K562 (cell line): ENCODE data around the gene MYOZ3. TPM values are rescaled to one million over a fixed set of nuclear protein-coding genes. Genes with fewer than 3 reads are reported as not detected.

Source experiments
- CBFA2T3 ChIP-seq: fragments of 450-650 bp; IDR thresholded peaks from 2 replicates; pipeline ENCODE4 v1.6.1; 2017
- CEBPG ChIP-seq, 3 experiments: fragments of 200-800 bp in 1 of 3; sonication (Bioruptor generic) in 1 of 3; sonication (generic) in 1 of 3; formaldehyde crosslinking in 1 of 3; IDR thresholded peaks in 2 of 3; conservative IDR thresholded peaks in 1 of 3; 2 replicates each; pipeline versions ENCODE4 v1.6.1 to v1.8.0; 2016 to 2022; ENCODE audit warnings: missing compliant biosample characterization in 2 of 3, missing genetic modification characterization in 2 of 3, mild to moderate bottlenecking in 1 of 3, missing genetic modification reagents in 1 of 3
- DACH1 ChIP-seq: fragments of 450-650 bp; IDR thresholded peaks from 2 replicates; pipeline ENCODE4 v1.6.1; 2018; ENCODE audit not compliant: partially characterized antibody
- DDX20 ChIP-seq: fragments of 450-650 bp; IDR thresholded peaks from 2 replicates; pipeline ENCODE4 v1.6.1; 2016; ENCODE audit warnings: missing genetic modification characterization, low read depth, mild to moderate bottlenecking, missing compliant biosample characterization, moderate library complexity
- FOXP1 ChIP-seq: sonication (generic); formaldehyde crosslinking; IDR thresholded peaks from 2 replicates; pipeline ENCODE4 v1.8.0; 2022; ENCODE audit warnings: mild to moderate bottlenecking, missing genetic modification reagents
- JUNB ChIP-seq: fragments of 450-650 bp; formaldehyde crosslinking; conservative IDR thresholded peaks from 2 replicates; pipeline ENCODE4 v1.4.0; 2020; ENCODE audit warnings: mild to moderate bottlenecking
- L3MBTL2 ChIP-seq: fragments of 450-650 bp; IDR thresholded peaks from 2 replicates; pipeline ENCODE4 v1.6.1; 2016; ENCODE audit warnings: mild to moderate bottlenecking, moderate library complexity
- PHF20 ChIP-seq: fragments of 450-650 bp; IDR thresholded peaks from 2 replicates; pipeline ENCODE4 v1.6.1; 2018; ENCODE audit not compliant: partially characterized antibody
- RNF2 ChIP-seq: sonication (generic); IDR thresholded peaks from 2 replicates; pipeline ENCODE4 v1.6.1; 2016
- SRSF3 ChIP-seq: fragments of 200-400 bp; formaldehyde crosslinking; IDR thresholded peaks from 2 replicates; pipeline ENCODE4 v1.6.1; 2016; ENCODE audit warnings: mild to moderate bottlenecking, low read length, moderate library complexity; ENCODE audit not compliant: insufficient read depth
- TAF7 ChIP-seq: fragments of 450-650 bp; IDR thresholded peaks from 2 replicates; pipeline ENCODE4 v1.6.1; 2016; ENCODE audit warnings: missing genetic modification characterization, missing compliant biosample characterization
- WHSC1 ChIP-seq: IDR thresholded peaks from one replicate; pipeline ENCODE4 v1.6.1; 2012; ENCODE audit warnings: low read length, control low read depth, inconsistent platforms
- ZNF41 ChIP-seq: fragments of 250-450 bp; sonication (Bioruptor Pico); conservative IDR thresholded peaks from 2 replicates; pipeline ENCODE4 v1.4.0; 2020; ENCODE audit warnings: mild to moderate bottlenecking
- ZSCAN32 ChIP-seq: fragments of 450-650 bp; formaldehyde crosslinking; IDR thresholded peaks from 2 replicates; pipeline ENCODE4 v1.4.0; 2020; ENCODE audit warnings: mild to moderate bottlenecking, moderate library complexity
- polyA plus RNA-seq, 8 experiments: library from polyadenylated mRNA; depleted of rRNA in 4 of 8; stranded (reverse) in 5 of 8; unstranded in 3 of 8; fragments of >200 nt; fragmentation: Nextera tagmentation in 2 of 8; fragmentation: Illumina TruSeq in 1 of 8; extraction: Ambion mirVana in 2 of 8; extraction: Trizol in 1 of 8; gene quantifications; 2 replicates each; pipeline versions ENCODE4 v1.2.1 to v1.2.3, GENCODE V29; 2011 to 2014; ENCODE audit warnings: inconsistent platforms in 1 of 8, missing spikeins in 1 of 8
- total RNA-seq, 7 experiments: library from RNA; depleted of rRNA in 6 of 7; stranded (reverse); fragments of >200 nt in 6 of 7; fragmentation: Illumina TruSeq in 2 of 7; extraction: Trizol in 2 of 7; gene quantifications; 2 replicates each; pipeline versions ENCODE4 v1.2.1 to v1.2.3, GENCODE V29; 2011 to 2021; ENCODE audit warnings: low replicate concordance in 1 of 7
- TF ChIP-seq, protein P1 (sequence below), 2 experiments: IDR thresholded peaks; 2 replicates each; pipeline ENCODE4 v1.6.1; 2011; ENCODE audit warnings: borderline replicate concordance in 1 of 2, control low read depth in 1 of 2, low read depth in 1 of 2, low read length in 1 of 2, mild to moderate bottlenecking in 1 of 2, mixed read lengths in 1 of 2, moderate library complexity in 1 of 2; ENCODE audit not compliant: insufficient read depth in 1 of 2, insufficient read length in 1 of 2, poor library complexity in 1 of 2, severe bottlenecking in 1 of 2; ENCODE audit errors: extremely low read depth in 1 of 2
- TF ChIP-seq, protein P2 (sequence below), 2 experiments: IDR thresholded peaks; 2 replicates each; pipeline ENCODE4 v1.6.1; 2012; ENCODE audit warnings: improper control_type of control experiment in 2 of 2, low read depth in 2 of 2, low read length in 2 of 2, borderline replicate concordance in 1 of 2
- TF ChIP-seq, protein P3 (sequence below), 3 experiments: fragments of 200-800 bp in 1 of 3; fragments of 250-450 bp in 1 of 3; fragments of 450-650 bp in 1 of 3; sonication (Bioruptor Pico) in 1 of 3; sonication (Bioruptor generic) in 1 of 3; formaldehyde crosslinking in 1 of 3; IDR thresholded peaks; 2 replicates each; pipeline versions ENCODE4 v1.6.1 to v1.8.0; 2016 to 2022; ENCODE audit warnings: mild to moderate bottlenecking in 2 of 3, missing genetic modification characterization in 2 of 3, missing compliant biosample characterization in 1 of 3, moderate library complexity in 1 of 3

Gene MYOZ3
- total and polyA plus RNA-seq, 9 of the 15 experiments (the other 6 are each of a cell fraction or from before 2014, with no cell fraction given) = not detected

DNA sequence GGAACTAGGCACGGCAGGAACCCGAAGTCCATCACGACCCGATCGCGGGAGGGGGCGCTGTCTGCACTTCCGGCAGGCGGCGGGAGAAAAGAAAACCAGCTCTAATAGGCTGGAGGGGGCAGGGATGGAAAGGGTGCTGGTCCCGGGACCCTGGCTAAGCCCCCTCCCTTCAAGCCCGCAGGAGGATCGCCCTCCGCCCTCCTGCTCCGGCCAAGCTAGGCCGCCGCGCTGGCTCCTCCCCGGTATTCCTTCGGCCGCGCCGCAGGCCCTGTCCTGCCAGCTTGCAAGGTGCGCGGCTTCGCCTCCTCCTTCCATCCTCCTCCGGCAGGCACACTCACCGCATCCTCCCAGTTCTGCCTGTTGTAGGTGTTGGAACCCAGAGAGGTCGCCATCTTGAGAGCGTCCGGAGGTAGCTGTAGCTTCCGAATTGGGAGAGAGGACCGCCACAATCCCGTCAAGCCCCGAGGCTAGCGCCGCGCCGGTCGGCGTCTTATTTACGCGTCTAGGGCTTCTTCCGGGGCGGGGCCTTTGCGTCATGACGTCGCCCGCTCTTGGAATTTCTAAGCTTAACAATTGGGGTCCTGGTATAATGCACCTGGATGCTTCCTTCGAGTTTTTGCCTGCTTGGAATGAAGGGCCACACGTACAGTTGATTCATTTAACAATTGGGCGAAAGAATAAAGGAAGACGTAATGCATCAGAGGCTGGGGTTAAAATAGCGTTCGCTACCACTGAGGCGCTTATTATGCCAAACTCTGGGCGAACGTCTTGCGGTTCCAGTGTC lies 39.7 kb downstream of the MYOZ3 start, which contains the start of gene RBM22 (continued):
- TF ChIP-seq, protein P1, sequence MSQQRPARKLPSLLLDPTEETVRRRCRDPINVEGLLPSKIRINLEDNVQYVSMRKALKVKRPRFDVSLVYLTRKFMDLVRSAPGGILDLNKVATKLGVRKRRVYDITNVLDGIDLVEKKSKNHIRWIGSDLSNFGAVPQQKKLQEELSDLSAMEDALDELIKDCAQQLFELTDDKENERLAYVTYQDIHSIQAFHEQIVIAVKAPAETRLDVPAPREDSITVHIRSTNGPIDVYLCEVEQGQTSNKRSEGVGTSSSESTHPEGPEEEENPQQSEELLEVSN (IDR thresholded peaks at IDR 0.05; ENCODE audit: borderline replicate concordance in 1 of 2, extremely low read depth in 1 of 2, insufficient read depth in 1 of 2, insufficient read length in 1 of 2, low read depth in 1 of 2, low read length in 1 of 2, poor library complexity in 1 of 2, severe bottlenecking in 1 of 2) = peak in 1 of 2 experiments; percentile 22
- TF ChIP-seq DACH1 = no peak
- TF ChIP-seq CBFA2T3 = no peak
- TF ChIP-seq ZSCAN32 (CRISPR knock-in tag) = no peak
- TF ChIP-seq RNF2 = peak; percentile 22; the same call in 1 of the 2 replicates
- TF ChIP-seq CEBPG (CRISPR knock-in tag; IDR thresholded peaks at IDR 0.05) = no peak
- TF ChIP-seq CEBPG (tag; conservative IDR thresholded peaks at IDR 0.05 in 1 of 2, IDR thresholded peaks at IDR 0.05 in 1 of 2) = no peak
- 0 out of 2 replicates have a peak, but pooled peaks have one; percentile 31 for TF ChIP-seq SRSF3
- TF ChIP-seq TAF7 (tag) = peak; percentile 88
- TF ChIP-seq, protein P2, sequence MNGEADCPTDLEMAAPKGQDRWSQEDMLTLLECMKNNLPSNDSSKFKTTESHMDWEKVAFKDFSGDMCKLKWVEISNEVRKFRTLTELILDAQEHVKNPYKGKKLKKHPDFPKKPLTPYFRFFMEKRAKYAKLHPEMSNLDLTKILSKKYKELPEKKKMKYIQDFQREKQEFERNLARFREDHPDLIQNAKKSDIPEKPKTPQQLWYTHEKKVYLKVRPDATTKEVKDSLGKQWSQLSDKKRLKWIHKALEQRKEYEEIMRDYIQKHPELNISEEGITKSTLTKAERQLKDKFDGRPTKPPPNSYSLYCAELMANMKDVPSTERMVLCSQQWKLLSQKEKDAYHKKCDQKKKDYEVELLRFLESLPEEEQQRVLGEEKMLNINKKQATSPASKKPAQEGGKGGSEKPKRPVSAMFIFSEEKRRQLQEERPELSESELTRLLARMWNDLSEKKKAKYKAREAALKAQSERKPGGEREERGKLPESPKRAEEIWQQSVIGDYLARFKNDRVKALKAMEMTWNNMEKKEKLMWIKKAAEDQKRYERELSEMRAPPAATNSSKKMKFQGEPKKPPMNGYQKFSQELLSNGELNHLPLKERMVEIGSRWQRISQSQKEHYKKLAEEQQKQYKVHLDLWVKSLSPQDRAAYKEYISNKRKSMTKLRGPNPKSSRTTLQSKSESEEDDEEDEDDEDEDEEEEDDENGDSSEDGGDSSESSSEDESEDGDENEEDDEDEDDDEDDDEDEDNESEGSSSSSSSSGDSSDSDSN (IDR thresholded peaks at IDR 0.05; ENCODE audit: borderline replicate concordance in 1 of 2, low read depth in 2 of 2, low read length in 2 of 2) = no peak
- TF ChIP-seq WHSC1 = no peak
- no peak for TF ChIP-seq ZNF41
- TF ChIP-seq DDX20 (tag) = no peak
- TF ChIP-seq PHF20 = peak; percentile 88
- TF ChIP-seq JUNB (CRISPR knock-in tag) = no peak
- TF ChIP-seq FOXP1 (CRISPR knock-in tag) = peak; percentile 53; the same call in 1 of the 2 replicates
- TF ChIP-seq, protein P3, sequence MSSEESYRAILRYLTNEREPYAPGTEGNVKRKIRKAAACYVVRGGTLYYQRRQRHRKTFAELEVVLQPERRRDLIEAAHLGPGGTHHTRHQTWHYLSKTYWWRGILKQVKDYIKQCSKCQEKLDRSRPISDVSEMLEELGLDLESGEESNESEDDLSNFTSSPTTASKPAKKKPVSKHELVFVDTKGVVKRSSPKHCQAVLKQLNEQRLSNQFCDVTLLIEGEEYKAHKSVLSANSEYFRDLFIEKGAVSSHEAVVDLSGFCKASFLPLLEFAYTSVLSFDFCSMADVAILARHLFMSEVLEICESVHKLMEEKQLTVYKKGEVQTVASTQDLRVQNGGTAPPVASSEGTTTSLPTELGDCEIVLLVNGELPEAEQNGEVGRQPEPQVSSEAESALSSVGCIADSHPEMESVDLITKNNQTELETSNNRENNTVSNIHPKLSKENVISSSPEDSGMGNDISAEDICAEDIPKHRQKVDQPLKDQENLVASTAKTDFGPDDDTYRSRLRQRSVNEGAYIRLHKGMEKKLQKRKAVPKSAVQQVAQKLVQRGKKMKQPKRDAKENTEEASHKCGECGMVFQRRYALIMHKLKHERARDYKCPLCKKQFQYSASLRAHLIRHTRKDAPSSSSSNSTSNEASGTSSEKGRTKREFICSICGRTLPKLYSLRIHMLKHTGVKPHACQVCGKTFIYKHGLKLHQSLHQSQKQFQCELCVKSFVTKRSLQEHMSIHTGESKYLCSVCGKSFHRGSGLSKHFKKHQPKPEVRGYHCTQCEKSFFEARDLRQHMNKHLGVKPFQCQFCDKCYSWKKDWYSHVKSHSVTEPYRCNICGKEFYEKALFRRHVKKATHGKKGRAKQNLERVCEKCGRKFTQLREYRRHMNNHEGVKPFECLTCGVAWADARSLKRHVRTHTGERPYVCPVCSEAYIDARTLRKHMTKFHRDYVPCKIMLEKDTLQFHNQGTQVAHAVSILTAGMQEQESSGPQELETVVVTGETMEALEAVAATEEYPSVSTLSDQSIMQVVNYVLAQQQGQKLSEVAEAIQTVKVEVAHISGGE (CRISPR knock-in tag; IDR thresholded peaks at IDR 0.05) = peak in 2 of 3 experiments; percentile 18 to 86; a peak in 2 of 6 replicates
- TF ChIP-seq L3MBTL2 = peak; percentile 46; the same call in 1 of the 2 replicates
